ENCODE data around the gene TMEM97.

TMEM97 gene

DNA sequence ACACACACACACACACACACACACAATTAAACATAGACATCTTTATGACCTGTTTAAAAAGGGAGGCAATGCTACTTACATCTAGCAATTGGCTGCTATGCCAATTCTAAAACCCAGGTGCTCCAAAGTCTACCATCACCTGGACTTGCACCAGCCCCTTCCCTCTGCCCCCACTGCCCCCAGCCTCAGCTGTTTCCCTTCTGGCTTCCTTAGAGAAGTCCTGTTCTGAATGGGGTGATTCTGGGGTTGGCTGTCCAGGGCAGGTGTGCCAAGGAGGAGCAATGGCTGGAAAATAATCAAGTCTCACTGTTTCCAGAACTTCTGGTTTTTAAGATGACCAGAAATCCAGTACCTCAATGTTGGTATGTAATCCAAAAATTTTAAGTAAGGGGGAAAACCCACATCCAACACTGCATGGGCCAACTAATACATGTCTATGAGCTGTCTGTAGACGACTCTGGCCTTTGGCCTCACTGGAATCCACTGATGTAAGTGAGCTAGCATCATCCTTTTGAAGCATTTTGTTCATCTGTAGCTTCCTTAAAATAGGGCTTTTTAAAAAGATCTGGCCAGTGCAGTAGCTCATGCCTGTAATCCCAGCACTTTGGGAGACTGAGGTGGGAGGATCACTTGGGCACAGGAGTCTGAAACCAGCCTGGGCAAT, 14.2 kb downstream of the TMEM97 start:
- TF ChIP-seq OSR1 (CRISPR knock-in tag; IDR thresholded peaks at IDR 0.05): no peak
- TF ChIP-seq ZFP30 (CRISPR knock-in tag; IDR thresholded peaks at IDR 0.05): no peak
- TF ChIP-seq ZNF70 (CRISPR knock-in tag; IDR thresholded peaks at IDR 0.05): no peak
- no peak for TF ChIP-seq ZNF565 (CRISPR knock-in tag; conservative IDR thresholded peaks at IDR 0.05; ENCODE audit: low read depth)
- no peak for TF ChIP-seq TCF4 (CRISPR knock-in tag; IDR thresholded peaks at IDR 0.05; ENCODE audit: borderline replicate concordance)
- no peak for TF ChIP-seq CSDC2 (CRISPR knock-in tag; IDR thresholded peaks at IDR 0.05)
- no peak for TF ChIP-seq PPARA (CRISPR knock-in tag; IDR thresholded peaks at IDR 0.05; ENCODE audit: borderline replicate concordance)
- no peak for TF ChIP-seq TOX (CRISPR knock-in tag; IDR thresholded peaks at IDR 0.05; ENCODE audit: borderline replicate concordance)
- TF ChIP-seq SNAI2 (CRISPR knock-in tag; IDR thresholded peaks at IDR 0.05): no peak
- TF ChIP-seq ISL1 (CRISPR knock-in tag; IDR thresholded peaks at IDR 0.05): no peak
- TF ChIP-seq ESRRG (CRISPR knock-in tag; IDR thresholded peaks at IDR 0.05): no peak
- TF ChIP-seq ARNTL (CRISPR knock-in tag; IDR thresholded peaks at IDR 0.05; ENCODE audit: borderline replicate concordance, low read depth): no peak
- TF ChIP-seq, protein P1, sequence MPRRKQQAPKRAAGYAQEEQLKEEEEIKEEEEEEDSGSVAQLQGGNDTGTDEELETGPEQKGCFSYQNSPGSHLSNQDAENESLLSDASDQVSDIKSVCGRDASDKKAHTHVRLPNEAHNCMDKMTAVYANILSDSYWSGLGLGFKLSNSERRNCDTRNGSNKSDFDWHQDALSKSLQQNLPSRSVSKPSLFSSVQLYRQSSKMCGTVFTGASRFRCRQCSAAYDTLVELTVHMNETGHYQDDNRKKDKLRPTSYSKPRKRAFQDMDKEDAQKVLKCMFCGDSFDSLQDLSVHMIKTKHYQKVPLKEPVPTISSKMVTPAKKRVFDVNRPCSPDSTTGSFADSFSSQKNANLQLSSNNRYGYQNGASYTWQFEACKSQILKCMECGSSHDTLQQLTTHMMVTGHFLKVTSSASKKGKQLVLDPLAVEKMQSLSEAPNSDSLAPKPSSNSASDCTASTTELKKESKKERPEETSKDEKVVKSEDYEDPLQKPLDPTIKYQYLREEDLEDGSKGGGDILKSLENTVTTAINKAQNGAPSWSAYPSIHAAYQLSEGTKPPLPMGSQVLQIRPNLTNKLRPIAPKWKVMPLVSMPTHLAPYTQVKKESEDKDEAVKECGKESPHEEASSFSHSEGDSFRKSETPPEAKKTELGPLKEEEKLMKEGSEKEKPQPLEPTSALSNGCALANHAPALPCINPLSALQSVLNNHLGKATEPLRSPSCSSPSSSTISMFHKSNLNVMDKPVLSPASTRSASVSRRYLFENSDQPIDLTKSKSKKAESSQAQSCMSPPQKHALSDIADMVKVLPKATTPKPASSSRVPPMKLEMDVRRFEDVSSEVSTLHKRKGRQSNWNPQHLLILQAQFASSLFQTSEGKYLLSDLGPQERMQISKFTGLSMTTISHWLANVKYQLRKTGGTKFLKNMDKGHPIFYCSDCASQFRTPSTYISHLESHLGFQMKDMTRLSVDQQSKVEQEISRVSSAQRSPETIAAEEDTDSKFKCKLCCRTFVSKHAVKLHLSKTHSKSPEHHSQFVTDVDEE (CRISPR knock-in tag; IDR thresholded peaks at IDR 0.05): no peak
- TF ChIP-seq GLIS3 (CRISPR knock-in tag; IDR thresholded peaks at IDR 0.05): no peak
- TF ChIP-seq, protein P2, sequence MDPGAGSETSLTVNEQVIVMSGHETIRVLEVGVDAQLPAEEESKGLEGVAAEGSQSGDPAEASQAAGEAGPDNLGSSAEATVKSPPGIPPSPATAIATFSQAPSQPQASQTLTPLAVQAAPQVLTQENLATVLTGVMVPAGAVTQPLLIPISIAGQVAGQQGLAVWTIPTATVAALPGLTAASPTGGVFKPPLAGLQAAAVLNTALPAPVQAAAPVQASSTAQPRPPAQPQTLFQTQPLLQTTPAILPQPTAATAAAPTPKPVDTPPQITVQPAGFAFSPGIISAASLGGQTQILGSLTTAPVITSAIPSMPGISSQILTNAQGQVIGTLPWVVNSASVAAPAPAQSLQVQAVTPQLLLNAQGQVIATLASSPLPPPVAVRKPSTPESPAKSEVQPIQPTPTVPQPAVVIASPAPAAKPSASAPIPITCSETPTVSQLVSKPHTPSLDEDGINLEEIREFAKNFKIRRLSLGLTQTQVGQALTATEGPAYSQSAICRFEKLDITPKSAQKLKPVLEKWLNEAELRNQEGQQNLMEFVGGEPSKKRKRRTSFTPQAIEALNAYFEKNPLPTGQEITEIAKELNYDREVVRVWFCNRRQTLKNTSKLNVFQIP (CRISPR knock-in tag; IDR thresholded peaks at IDR 0.05; ENCODE audit: borderline replicate concordance, low read depth): no peak
- no peak for TF ChIP-seq RARB (CRISPR knock-in tag; IDR thresholded peaks at IDR 0.05)
- TF ChIP-seq, protein P3, sequence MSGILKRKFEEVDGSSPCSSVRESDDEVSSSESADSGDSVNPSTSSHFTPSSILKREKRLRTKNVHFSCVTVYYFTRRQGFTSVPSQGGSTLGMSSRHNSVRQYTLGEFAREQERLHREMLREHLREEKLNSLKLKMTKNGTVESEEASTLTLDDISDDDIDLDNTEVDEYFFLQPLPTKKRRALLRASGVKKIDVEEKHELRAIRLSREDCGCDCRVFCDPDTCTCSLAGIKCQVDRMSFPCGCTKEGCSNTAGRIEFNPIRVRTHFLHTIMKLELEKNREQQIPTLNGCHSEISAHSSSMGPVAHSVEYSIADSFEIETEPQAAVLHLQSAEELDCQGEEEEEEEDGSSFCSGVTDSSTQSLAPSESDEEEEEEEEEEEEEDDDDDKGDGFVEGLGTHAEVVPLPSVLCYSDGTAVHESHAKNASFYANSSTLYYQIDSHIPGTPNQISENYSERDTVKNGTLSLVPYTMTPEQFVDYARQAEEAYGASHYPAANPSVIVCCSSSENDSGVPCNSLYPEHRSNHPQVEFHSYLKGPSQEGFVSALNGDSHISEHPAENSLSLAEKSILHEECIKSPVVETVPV (CRISPR knock-in tag; IDR thresholded peaks at IDR 0.05): no peak
- TF ChIP-seq, protein P4, sequence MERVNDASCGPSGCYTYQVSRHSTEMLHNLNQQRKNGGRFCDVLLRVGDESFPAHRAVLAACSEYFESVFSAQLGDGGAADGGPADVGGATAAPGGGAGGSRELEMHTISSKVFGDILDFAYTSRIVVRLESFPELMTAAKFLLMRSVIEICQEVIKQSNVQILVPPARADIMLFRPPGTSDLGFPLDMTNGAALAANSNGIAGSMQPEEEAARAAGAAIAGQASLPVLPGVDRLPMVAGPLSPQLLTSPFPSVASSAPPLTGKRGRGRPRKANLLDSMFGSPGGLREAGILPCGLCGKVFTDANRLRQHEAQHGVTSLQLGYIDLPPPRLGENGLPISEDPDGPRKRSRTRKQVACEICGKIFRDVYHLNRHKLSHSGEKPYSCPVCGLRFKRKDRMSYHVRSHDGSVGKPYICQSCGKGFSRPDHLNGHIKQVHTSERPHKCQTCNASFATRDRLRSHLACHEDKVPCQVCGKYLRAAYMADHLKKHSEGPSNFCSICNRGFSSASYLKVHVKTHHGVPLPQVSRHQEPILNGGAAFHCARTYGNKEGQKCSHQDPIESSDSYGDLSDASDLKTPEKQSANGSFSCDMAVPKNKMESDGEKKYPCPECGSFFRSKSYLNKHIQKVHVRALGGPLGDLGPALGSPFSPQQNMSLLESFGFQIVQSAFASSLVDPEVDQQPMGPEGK (CRISPR knock-in tag; IDR thresholded peaks at IDR 0.05; ENCODE audit: borderline replicate concordance): no peak

DNA sequence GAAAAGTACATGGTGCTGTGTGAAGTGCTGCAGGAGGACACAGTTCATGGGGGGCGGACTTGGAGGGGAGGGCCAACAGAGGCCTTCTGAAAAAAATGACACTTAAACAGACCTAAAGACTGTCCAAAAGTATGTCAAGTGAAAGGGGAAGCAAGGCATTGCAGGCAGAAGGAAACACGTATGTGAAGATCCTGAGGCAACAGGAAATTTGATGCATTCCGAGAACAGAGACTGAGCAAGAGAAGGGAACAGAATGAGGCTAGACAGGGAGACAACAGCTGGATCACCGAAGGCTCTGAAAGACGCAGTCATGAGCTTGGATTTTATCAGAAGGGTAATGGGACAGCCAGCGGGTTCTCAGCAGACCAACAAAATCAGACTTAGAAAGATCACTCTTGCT, 15.2 kb downstream of the TMEM97 start:
- TF ChIP-seq, protein P5, sequence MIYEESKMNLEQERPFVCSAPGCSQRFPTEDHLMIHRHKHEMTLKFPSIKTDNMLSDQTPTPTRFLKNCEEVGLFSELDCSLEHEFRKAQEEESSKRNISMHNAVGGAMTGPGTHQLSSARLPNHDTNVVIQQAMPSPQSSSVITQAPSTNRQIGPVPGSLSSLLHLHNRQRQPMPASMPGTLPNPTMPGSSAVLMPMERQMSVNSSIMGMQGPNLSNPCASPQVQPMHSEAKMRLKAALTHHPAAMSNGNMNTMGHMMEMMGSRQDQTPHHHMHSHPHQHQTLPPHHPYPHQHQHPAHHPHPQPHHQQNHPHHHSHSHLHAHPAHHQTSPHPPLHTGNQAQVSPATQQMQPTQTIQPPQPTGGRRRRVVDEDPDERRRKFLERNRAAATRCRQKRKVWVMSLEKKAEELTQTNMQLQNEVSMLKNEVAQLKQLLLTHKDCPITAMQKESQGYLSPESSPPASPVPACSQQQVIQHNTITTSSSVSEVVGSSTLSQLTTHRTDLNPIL (CRISPR knock-in tag; IDR thresholded peaks at IDR 0.05; ENCODE audit: low read depth): no peak
- TF ChIP-seq TCF4 (CRISPR knock-in tag; IDR thresholded peaks at IDR 0.05; ENCODE audit: borderline replicate concordance) (no peak), TOX (CRISPR knock-in tag; IDR thresholded peaks at IDR 0.05; ENCODE audit: borderline replicate concordance) (no peak), PPARA (CRISPR knock-in tag; IDR thresholded peaks at IDR 0.05; ENCODE audit: borderline replicate concordance) (no peak), ZNF8 (CRISPR knock-in tag; IDR thresholded peaks at IDR 0.05) (no peak), BACH2 (CRISPR knock-in tag; IDR thresholded peaks at IDR 0.05; ENCODE audit: borderline replicate concordance) (no peak), ZC3H10 (CRISPR knock-in tag; IDR thresholded peaks at IDR 0.05) (no peak), CSDC2 (CRISPR knock-in tag; IDR thresholded peaks at IDR 0.05) (no peak)
- TF ChIP-seq, protein P1 (CRISPR knock-in tag; IDR thresholded peaks at IDR 0.05): no peak
- no peak for ATAC-seq

More for the DNA sequence above, 14.2 kb downstream of the TMEM97 start:
- ATAC-seq: no peak

Data from SK-N-SH treated with all-trans-retinoic acid at 6 μM for 48 hours (cell line).